IgD-negative memory B cell (primary cell): ENCODE measurements around the gene LIFR. TPM values are rescaled to one million over a fixed set of nuclear protein-coding genes. Genes with fewer than 3 reads are reported as not detected.
"Not testable (repeated sequence)": the region's sequence is repeated elsewhere in the genome, so short reads cannot be mapped to it uniquely, and the experiment has no call there.

Source experiments
- H3K27ac Mint-ChIP-seq, 3 donors: one replicate each; pipeline ENCODE4 v1.8.0; 2020 to 2022; ENCODE audit warnings: mild to moderate bottlenecking in 3 of 3, mixed read lengths in 3 of 3, moderate library complexity in 1 of 3
- H3K27me3 Mint-ChIP-seq: one replicate; pipeline ENCODE4 v1.8.0; 2021; ENCODE audit warnings: mixed read lengths
- H3K36me3 Mint-ChIP-seq: one replicate; pipeline ENCODE4 v1.8.0; 2020; ENCODE audit warnings: mild to moderate bottlenecking, mixed read lengths
- H3K4me1 Mint-ChIP-seq, 3 donors: one replicate each; pipeline ENCODE4 v1.8.0; 2020 to 2022; ENCODE audit warnings: mixed read lengths in 3 of 3, mild to moderate bottlenecking in 1 of 3
- H3K4me3 Mint-ChIP-seq, 4 donors: one replicate each; pipeline ENCODE4 v1.8.0; 2020 to 2022; ENCODE audit warnings: mild to moderate bottlenecking in 4 of 4, mixed read lengths in 4 of 4, moderate library complexity in 3 of 4
- H3K9me3 Mint-ChIP-seq, 3 donors: one replicate each; pipeline ENCODE4 v1.8.0; 2020 to 2021; ENCODE audit warnings: mixed read lengths in 3 of 3, mild to moderate bottlenecking in 1 of 3
- polyA plus RNA-seq: library from polyadenylated mRNA; unstranded; fragments of 300-500 nt; fragmentation: Illumina TruSeq; gene quantifications from one replicate; pipeline ENCODE4 v1.2.3, GENCODE V29; 2021

LIFR gene
- polyA plus RNA-seq, 1 donor from 2014 or later, result not detected

- peaks cover 0 to 2% (median 0%) of the 10 kb centered on the region in 3 donors for H3K9me3 Mint-ChIP-seq
- H3K36me3 Mint-ChIP-seq, result no peaks in the 10 kb centered on the region
- H3K4me3 Mint-ChIP-seq, result no peak overlapping the region
- H3K27ac Mint-ChIP-seq, result no peak overlapping the region
- H3K27me3 Mint-ChIP-seq, result peaks cover 12% of the 10 kb centered on the region
- no peaks in the 10 kb centered on the region for H3K4me1 Mint-ChIP-seq
Measured at GRCh38 chr5:38569180-38569579, 12.7 kb upstream of the LIFR start.

GRCh38 chr5:38567306-38567705, 10.9 kb upstream of the LIFR start:
- not testable (repeated sequence) for H3K9me3 Mint-ChIP-seq, H3K36me3 Mint-ChIP-seq, H3K27ac Mint-ChIP-seq, H3K4me3 Mint-ChIP-seq, H3K27me3 Mint-ChIP-seq, H3K4me1 Mint-ChIP-seq

- peaks cover 0 to 1% (median 0%) of the 10 kb centered on the region in 3 donors for H3K9me3 Mint-ChIP-seq
- peaks cover 8% of the 10 kb centered on the region for H3K27me3 Mint-ChIP-seq
- H3K36me3 Mint-ChIP-seq, result no peaks in the 10 kb centered on the region
- H3K4me3 Mint-ChIP-seq, result no peak overlapping the region
- H3K27ac Mint-ChIP-seq, result no peak overlapping the region
- no peaks in the 10 kb centered on the region for H3K4me1 Mint-ChIP-seq
Measured at GRCh38 chr5:38563624-38564023, 7.2 kb upstream of the LIFR start.

- Mint-ChIP-seq H3K36me3 (no peaks in the 10 kb centered on the region), H3K9me3 (peaks cover 0 to 1% (median 0%) of the 10 kb centered on the region in 3 donors), H3K27me3 (peaks cover 13% of the 10 kb centered on the region), H3K27ac (no peak overlapping the region), H3K4me1 (peaks cover 0 to 2% (median 0%) of the 10 kb centered on the region in 3 donors), H3K4me3 (no peak overlapping the region)
Measured at GRCh38 chr5:38562444-38563210, 6.2 kb upstream of the LIFR start.

- Mint-ChIP-seq H3K27ac (no peak overlapping the region), H3K4me3 (no peak overlapping the region)
Measured at GRCh38 chr5:38559428-38559827, 3.0 kb upstream of the LIFR start.

GRCh38 chr5:38557792-38558191, 1.3 kb upstream of the LIFR start:
- Mint-ChIP-seq H3K9me3 (peaks cover 0 to 1% (median 0%) of the 10 kb centered on the region in 3 donors), H3K27ac (no peak overlapping the region), H3K4me3 (peak overlapping the region in 2 of 4 donors; percentile 58 to 76), H3K4me1 (peaks cover 3 to 11% (median 5%) of the 10 kb centered on the region in 3 donors), H3K36me3 (no peaks in the 10 kb centered on the region), H3K27me3 (peaks cover 36% of the 10 kb centered on the region)

More at GRCh38 chr5:38559428-38559827, 3.0 kb upstream of the LIFR start:
- peaks cover 28% of the 10 kb centered on the region for H3K27me3 Mint-ChIP-seq
- peaks cover 0 to 1% (median 0%) of the 10 kb centered on the region in 3 donors for H3K9me3 Mint-ChIP-seq
- peaks cover 3 to 11% (median 5%) of the 10 kb centered on the region in 3 donors for H3K4me1 Mint-ChIP-seq
- H3K36me3 Mint-ChIP-seq, result no peaks in the 10 kb centered on the region

GRCh38 chr5:38557308-38557710, 863 bp upstream of the LIFR start:
- Mint-ChIP-seq H3K27ac (peak overlapping the region in 1 of 3 donors; percentile 24), H3K4me1 (peaks cover 3 to 11% (median 5%) of the 10 kb centered on the region in 3 donors), H3K9me3 (peaks cover 0 to 1% (median 0%) of the 10 kb centered on the region in 3 donors), H3K27me3 (peaks cover 39% of the 10 kb centered on the region), H3K4me3 (peak overlapping the region; percentile 58 to 88 (median 70)), H3K36me3 (no peaks in the 10 kb centered on the region)

GRCh38 chr5:38556088-38556598, 303 bp downstream of the LIFR start:
- no peak overlapping the region for H3K27ac Mint-ChIP-seq
- no peaks in the 10 kb centered on the region for H3K36me3 Mint-ChIP-seq
- H3K9me3 Mint-ChIP-seq, result peaks cover 0 to 1% (median 0%) of the 10 kb centered on the region in 3 donors
- peaks cover 45% of the 10 kb centered on the region for H3K27me3 Mint-ChIP-seq
- peak overlapping the region in 3 of 4 donors; percentile 57 to 85 (median 74) for H3K4me3 Mint-ChIP-seq
- H3K4me1 Mint-ChIP-seq, result peaks cover 3 to 11% (median 5%) of the 10 kb centered on the region in 3 donors

GRCh38 chr5:38555354-38556087, 925 bp downstream of the LIFR start:
- Mint-ChIP-seq H3K4me3 (peak overlapping the region; percentile 57 to 85 (median 76)), H3K9me3 (peaks cover 0 to 1% (median 0%) of the 10 kb centered on the region in 3 donors), H3K36me3 (no peaks in the 10 kb centered on the region), H3K27me3 (peaks cover 46% of the 10 kb centered on the region), H3K4me1 (peaks cover 3 to 11% (median 5%) of the 10 kb centered on the region in 3 donors), H3K27ac (peak overlapping the region in 1 of 3 donors; percentile 47)

GRCh38 chr5:38554861-38555260, 1.6 kb downstream of the LIFR start:
- Mint-ChIP-seq H3K4me1 (peaks cover 3 to 11% (median 5%) of the 10 kb centered on the region in 3 donors), H3K36me3 (no peaks in the 10 kb centered on the region), H3K27me3 (peaks cover 45% of the 10 kb centered on the region), H3K4me3 (peak overlapping the region in 2 of 4 donors; percentile 74 to 77), H3K9me3 (peaks cover 0 to 1% (median 0%) of the 10 kb centered on the region in 3 donors), H3K27ac (no peak overlapping the region)

- H3K4me1 Mint-ChIP-seq, result peaks cover 3 to 11% (median 5%) of the 10 kb centered on the region in 3 donors
- no peak overlapping the region for H3K27ac Mint-ChIP-seq
- H3K27me3 Mint-ChIP-seq, result peaks cover 45% of the 10 kb centered on the region
- H3K36me3 Mint-ChIP-seq, result no peaks in the 10 kb centered on the region
- peaks cover 0 to 1% (median 0%) of the 10 kb centered on the region in 3 donors for H3K9me3 Mint-ChIP-seq
- no peak overlapping the region for H3K4me3 Mint-ChIP-seq
Measured at GRCh38 chr5:38554403-38554802, 2.0 kb downstream of the LIFR start.

GRCh38 chr5:38553001-38553521, 3.4 kb downstream of the LIFR start:
- H3K9me3 Mint-ChIP-seq, result no peaks in the 10 kb centered on the region
- H3K4me3 Mint-ChIP-seq, result no peak overlapping the region
- no peak overlapping the region for H3K27ac Mint-ChIP-seq
- H3K36me3 Mint-ChIP-seq, result no peaks in the 10 kb centered on the region
- H3K4me1 Mint-ChIP-seq, result peaks cover 3 to 11% (median 5%) of the 10 kb centered on the region in 3 donors
- peaks cover 39% of the 10 kb centered on the region for H3K27me3 Mint-ChIP-seq

- Mint-ChIP-seq H3K36me3 (no peaks in the 10 kb centered on the region), H3K27ac (no peak overlapping the region), H3K4me1 (peaks cover 1 to 4% (median 3%) of the 10 kb centered on the region in 3 donors), H3K4me3 (no peak overlapping the region), H3K27me3 (peaks cover 30% of the 10 kb centered on the region), H3K9me3 (no peaks in the 10 kb centered on the region)
Measured at GRCh38 chr5:38551030-38552017, 5.1 kb downstream of the LIFR start.
